ENCODE results near the gene TET1. TPM values are rescaled to one million over a fixed set of nuclear protein-coding genes. Genes with fewer than 3 reads are reported as not detected.
A peak's percentile ranks its signal among the peaks of the same experiment; 100 is the strongest.

TET1 gene
- total RNA-seq, 2 donors from 2014 or later = 50.8 to 60.5 TPM

GRCh38 chr10:68725016-68725415, 164.9 kb downstream of the TET1 start:
- Mint-ChIP-seq H3K36me3 (ENCODE audit: low read depth) (peaks cover 56% of the 10 kb centered on the region), H3K4me1 (peaks cover 6% of the 10 kb centered on the region), H3K27me3 (ENCODE audit: insufficient read depth) (no peaks in the 10 kb centered on the region), H3K9me3 (no peaks in the 10 kb centered on the region), H3K27ac (no peak overlapping the region), H3K4me3 (no peak overlapping the region)
- Histone ChIP-seq H3K4me1 (ENCODE audit: control insufficient read depth, insufficient read depth, low read length) (no peaks in the 10 kb centered on the region), H3K9ac (ENCODE audit: extremely low read depth, low read length, poor library complexity, severe bottlenecking) (no peak overlapping the region), H3K27me3 (ENCODE audit: control insufficient read depth, insufficient read depth, low read length, poor library complexity, severe bottlenecking) (no peaks in the 10 kb centered on the region), H3K36me3 (ENCODE audit: control insufficient read depth, insufficient read depth, low read length) (peaks cover 66% of the 10 kb centered on the region), H3K9me3 (ENCODE audit: control insufficient read depth, low read length) (no peaks in the 10 kb centered on the region), H3K4me3 (ENCODE audit: low read length) (no peak overlapping the region), H3K27ac (ENCODE audit: low read depth, low read length) (no peak overlapping the region)
- DNase-seq = no peak
- TF ChIP-seq CTCF (conservative IDR thresholded peaks at IDR 0.05) = no peak
- 93 to 97% methylated on average over 14 of the region's 14 CpGs for WGBS, 2 experiments (ENCODE audit: insufficient coverage in 1 of 2, insufficient read length in 1 of 2)

- TF ChIP-seq CTCF (conservative IDR thresholded peaks at IDR 0.05) = no peak
- peak overlapping the region; percentile 48 for H3K27ac Mint-ChIP-seq
These were observed 167.0 kb downstream of the TET1 start for GRCh38 chr10:68727146-68727545.

GRCh38 chr10:68732651-68733050, 172.5 kb downstream of the TET1 start:
- Histone ChIP-seq H3K9me3 (ENCODE audit: control insufficient read depth, low read length) (no peaks in the 10 kb centered on the region), H3K4me3 (ENCODE audit: low read length) (no peak overlapping the region), H3K27me3 (ENCODE audit: control insufficient read depth, insufficient read depth, low read length, poor library complexity, severe bottlenecking) (no peaks in the 10 kb centered on the region), H3K27ac (ENCODE audit: low read depth, low read length) (no peak overlapping the region), H3K9ac (ENCODE audit: extremely low read depth, low read length, poor library complexity, severe bottlenecking) (no peak overlapping the region), H3K36me3 (ENCODE audit: control insufficient read depth, insufficient read depth, low read length) (peaks cover 92% of the 10 kb centered on the region), H3K4me1 (ENCODE audit: control insufficient read depth, insufficient read depth, low read length) (no peaks in the 10 kb centered on the region)
- H3K27me3 Mint-ChIP-seq (ENCODE audit: insufficient read depth) = no peaks in the 10 kb centered on the region
- DNase-seq = no peak
- TF ChIP-seq CTCF (conservative IDR thresholded peaks at IDR 0.05) = no peak
- no peaks in the 10 kb centered on the region for H3K9me3 Mint-ChIP-seq
- no peak overlapping the region for H3K27ac Mint-ChIP-seq
- peaks cover 83% of the 10 kb centered on the region for H3K36me3 Mint-ChIP-seq (ENCODE audit: low read depth)
- WGBS, 2 experiments (ENCODE audit: insufficient coverage in 1 of 2, insufficient read length in 1 of 2) = 94 to 95% methylated on average over 8 of the region's 8 CpGs
- H3K4me3 Mint-ChIP-seq = no peak overlapping the region
- no peaks in the 10 kb centered on the region for H3K4me1 Mint-ChIP-seq

More at GRCh38 chr10:68727146-68727545, 167.0 kb downstream of the TET1 start:
- Mint-ChIP-seq H3K36me3 (ENCODE audit: low read depth) (peaks cover 73% of the 10 kb centered on the region), H3K4me1 (peaks cover 4% of the 10 kb centered on the region), H3K9me3 (no peaks in the 10 kb centered on the region), H3K4me3 (no peak overlapping the region), H3K27me3 (ENCODE audit: insufficient read depth) (no peaks in the 10 kb centered on the region)
- Histone ChIP-seq H3K27ac (ENCODE audit: low read depth, low read length) (no peak overlapping the region), H3K4me3 (ENCODE audit: low read length) (no peak overlapping the region), H3K9me3 (ENCODE audit: control insufficient read depth, low read length) (no peaks in the 10 kb centered on the region), H3K4me1 (ENCODE audit: control insufficient read depth, insufficient read depth, low read length) (no peaks in the 10 kb centered on the region), H3K27me3 (ENCODE audit: control insufficient read depth, insufficient read depth, low read length, poor library complexity, severe bottlenecking) (no peaks in the 10 kb centered on the region), H3K9ac (ENCODE audit: extremely low read depth, low read length, poor library complexity, severe bottlenecking) (no peak overlapping the region), H3K36me3 (ENCODE audit: control insufficient read depth, insufficient read depth, low read length) (peaks cover 83% of the 10 kb centered on the region)
- peak; percentile 19 for DNase-seq
- WGBS, 2 experiments (ENCODE audit: insufficient coverage in 1 of 2, insufficient read length in 1 of 2) = 94 to 100% methylated on average over 9 of the region's 9 CpGs
